H9 (cell line): ENCODE measurements around the gene NEDD4. TPM values are rescaled to one million over a fixed set of nuclear protein-coding genes. Genes with fewer than 3 reads are reported as not detected.

Experiments
- DNase-seq: peaks from one replicate; pipeline ENCODE4 v3.0.0-alpha.2; 2017
- H2AFZ ChIP-seq: one replicate; pipeline ENCODE4 v1.6.1; 2013; ENCODE audit warnings: mild to moderate bottlenecking, low read length, control low read depth, moderate library complexity
- H2AK5ac ChIP-seq: 2 replicates; pipeline ENCODE4 v1.6.1; 2013; ENCODE audit warnings: low read length, control low read depth, mixed read lengths; ENCODE audit not compliant: insufficient read length
- H2BK120ac ChIP-seq: one replicate; pipeline ENCODE4 v1.6.1; 2013; ENCODE audit warnings: low read depth, mild to moderate bottlenecking, low read length, control low read depth, inconsistent platforms; ENCODE audit not compliant: poor library complexity, severe bottlenecking
- H2BK12ac ChIP-seq: 2 replicates; pipeline ENCODE4 v1.6.1; 2013; ENCODE audit warnings: low read length, control low read depth, mixed read lengths, low read depth; ENCODE audit not compliant: insufficient read length
- H2BK15ac ChIP-seq: 2 replicates; pipeline ENCODE4 v1.6.1; 2013; ENCODE audit warnings: low read depth, low read length, control low read depth
- H2BK20ac ChIP-seq: one replicate; pipeline ENCODE4 v1.6.1; 2013; ENCODE audit warnings: low read depth, mild to moderate bottlenecking, low read length, control low read depth, inconsistent platforms; ENCODE audit not compliant: poor library complexity, severe bottlenecking
- H2BK5ac ChIP-seq: 2 replicates; pipeline ENCODE4 v1.6.1; 2013; ENCODE audit warnings: low read length, control low read depth, mixed read lengths; ENCODE audit not compliant: insufficient read length
- H3K14ac ChIP-seq: 2 replicates; pipeline ENCODE4 v1.6.1; 2013; ENCODE audit warnings: low read length, control low read depth; ENCODE audit not compliant: insufficient read depth
- H3K18ac ChIP-seq: 2 replicates; pipeline ENCODE4 v1.6.1; 2013; ENCODE audit warnings: low read depth, mild to moderate bottlenecking, mixed read lengths, low read length, control low read depth; ENCODE audit not compliant: insufficient read length
- H3K23ac ChIP-seq: 2 replicates; pipeline ENCODE4 v1.6.1; 2013; ENCODE audit warnings: low read length, control low read depth, mixed read lengths, low read depth; ENCODE audit not compliant: insufficient read length
- H3K23me2 ChIP-seq: 2 replicates; pipeline ENCODE4 v1.6.1; 2013; ENCODE audit warnings: low read depth, mild to moderate bottlenecking, mixed read lengths, low read length, control low read depth; ENCODE audit not compliant: insufficient read length, poor library complexity, severe bottlenecking
- H3K27ac ChIP-seq: 2 replicates; pipeline ENCODE4 v1.5.1; 2013; ENCODE audit warnings: low read length, control low read depth, mixed read lengths, low read depth; ENCODE audit not compliant: insufficient read length
- H3K27me3 ChIP-seq: 2 replicates; pipeline ENCODE4 v1.6.1; 2013; ENCODE audit warnings: low read length, control low read depth, inconsistent platforms; ENCODE audit not compliant: insufficient read depth
- H3K4ac ChIP-seq: 2 replicates; pipeline ENCODE4 v1.6.1; 2013; ENCODE audit warnings: low read depth, mild to moderate bottlenecking, control low read depth, inconsistent platforms, low read length, moderate library complexity
- H3K4me1 ChIP-seq: 2 replicates; pipeline ENCODE4 v1.6.1; 2013; ENCODE audit warnings: low read length, control low read depth, inconsistent platforms; ENCODE audit not compliant: insufficient read depth
- H3K4me2 ChIP-seq: 2 replicates; pipeline ENCODE4 v1.6.1; 2013; ENCODE audit warnings: low read length, control low read depth, mixed read lengths; ENCODE audit not compliant: insufficient read length, insufficient read depth
- H3K56ac ChIP-seq: 2 replicates; pipeline ENCODE4 v1.6.1; 2013; ENCODE audit warnings: low read depth, mild to moderate bottlenecking, mixed read lengths, low read length, control low read depth; ENCODE audit not compliant: insufficient read length
- H3K79me1 ChIP-seq: 2 replicates; pipeline ENCODE4 v1.6.1; 2013; ENCODE audit warnings: low read depth, mild to moderate bottlenecking, moderate library complexity, low read length, control low read depth, inconsistent platforms; ENCODE audit not compliant: insufficient read depth, poor library complexity, severe bottlenecking
- H3K79me2 ChIP-seq: 2 replicates; pipeline ENCODE4 v1.6.1; 2013; ENCODE audit warnings: low read length, control low read depth, inconsistent platforms; ENCODE audit not compliant: insufficient read depth
- H3K9ac ChIP-seq: 2 replicates; pipeline ENCODE4 v1.6.1; 2013; ENCODE audit warnings: low read length, control low read depth, mixed read lengths; ENCODE audit not compliant: insufficient read length; ENCODE audit errors: extremely low read depth
- H3K9me3 ChIP-seq: one replicate; pipeline ENCODE4 v1.6.1; 2013; ENCODE audit warnings: low read depth, low read length, inconsistent platforms; ENCODE audit not compliant: control insufficient read depth
- H3T11ph ChIP-seq: one replicate; pipeline ENCODE4 v1.6.1; 2013; ENCODE audit warnings: mild to moderate bottlenecking, low read length, control low read depth, inconsistent platforms
- H4K20me1 ChIP-seq: one replicate; pipeline ENCODE4 v1.6.1; 2013; ENCODE audit not compliant: control insufficient read depth, insufficient read length, insufficient read depth
- H4K5ac ChIP-seq: 2 replicates; pipeline ENCODE4 v1.6.1; 2013; ENCODE audit warnings: low read depth, mild to moderate bottlenecking, mixed read lengths, low read length, control low read depth; ENCODE audit not compliant: insufficient read length
- H4K8ac ChIP-seq: replicated peaks from 2 replicates; pipeline ENCODE4 v1.6.1; 2013; ENCODE audit warnings: low read length, control low read depth, mixed read lengths, low read depth; ENCODE audit not compliant: insufficient read length
- H4K91ac ChIP-seq: 2 replicates; pipeline ENCODE4 v1.6.1; 2013; ENCODE audit warnings: low read depth, mild to moderate bottlenecking, moderate library complexity, mixed read lengths, low read length, control low read depth; ENCODE audit not compliant: insufficient read length
- H3K27ac Mint-ChIP-seq, 3 experiments: 2 replicates in 2 of 3; 3 replicates in 1 of 3; pipeline ENCODE4 v1.8.0; 2020 to 2021; ENCODE audit warnings: mixed read lengths in 3 of 3, mild to moderate bottlenecking in 1 of 3, moderate library complexity in 1 of 3
- H3K27me3 Mint-ChIP-seq: 2 replicates; pipeline ENCODE4 v1.8.0; 2021; ENCODE audit warnings: low read depth, mild to moderate bottlenecking, moderate library complexity, mixed read lengths
- H3K36me3 Mint-ChIP-seq, 3 experiments: 2 replicates in 2 of 3; 3 replicates in 1 of 3; pipeline ENCODE4 v1.8.0; 2020 to 2021; ENCODE audit warnings: low read depth in 3 of 3, mixed read lengths in 3 of 3; ENCODE audit not compliant: insufficient read depth in 1 of 3
- H3K4me1 Mint-ChIP-seq, 2 experiments: 2 replicates each; pipeline ENCODE4 v1.8.0; 2020; ENCODE audit warnings: mixed read lengths in 2 of 2
- H3K4me3 Mint-ChIP-seq, 2 experiments: 2 replicates in 1 of 2; 3 replicates in 1 of 2; pipeline ENCODE4 v1.8.0; 2020 to 2021; ENCODE audit warnings: mild to moderate bottlenecking in 2 of 2, mixed read lengths in 2 of 2, moderate library complexity in 1 of 2
- H3K9me3 Mint-ChIP-seq, 2 experiments: 2 replicates in 1 of 2; 3 replicates in 1 of 2; pipeline ENCODE4 v1.8.0; 2020; ENCODE audit warnings: mild to moderate bottlenecking in 2 of 2, mixed read lengths in 2 of 2, moderate library complexity in 1 of 2
- WGBS: extraction: QIAGEN DNeasy Blood & Tissue Kit; methylation state at CpG from one replicate; pipeline ENCODE4 v1.1.7; 2013; ENCODE audit warnings: missing lambda C conversion rate, low lambda C conversion rate, mixed read lengths; ENCODE audit not compliant: insufficient read length; ENCODE audit errors: extremely low coverage; 5-methylcytosine and 5-hydroxymethylcytosine counted together
- total RNA-seq: library from RNA; stranded (reverse); gene quantifications from 2 replicates; pipeline ENCODE4 v1.2.1, GENCODE V29; 2021
- TF ChIP-seq, protein P1 (sequence below): fragments of 200-600 bp; sonication (generic); conservative IDR thresholded peaks from 3 replicates; pipeline ENCODE4 v1.8.0; 2021; ENCODE audit warnings: antibody characterized with exemption, mild to moderate bottlenecking

Gene NEDD4
- total RNA-seq, 1 experiment from 2014 or later = 9.6 TPM

- no peaks in the 10 kb centered on the region for H3K9me3 Mint-ChIP-seq
- whole genome bisulfite sequencing = no CpG with 5 or more reads among the region's 1 CpG
- Histone ChIP-seq H3K79me2 (no peaks in the 10 kb centered on the region), H4K8ac (no peak overlapping the region), H2AFZ (no peak overlapping the region), H3K18ac (no peak overlapping the region), H2BK20ac (no peak overlapping the region), H3K4me1 (no peaks in the 10 kb centered on the region), H3K79me1 (no peaks in the 10 kb centered on the region), H3K9ac (no peak overlapping the region), H2BK12ac (no peak overlapping the region), H4K5ac (no peak overlapping the region), H3K27ac (no peak overlapping the region), H3K9me3 (no peaks in the 10 kb centered on the region), H3T11ph (no peak overlapping the region), H3K27me3 (no peaks in the 10 kb centered on the region), H3K23me2 (no peaks in the 10 kb centered on the region), H3K4ac (no peak overlapping the region), H2BK120ac (no peak overlapping the region), H2BK5ac (no peak overlapping the region), H4K20me1 (no peaks in the 10 kb centered on the region), H2AK5ac (no peak overlapping the region), H3K23ac (no peak overlapping the region), H2BK15ac (no peak overlapping the region), H4K91ac (no peak overlapping the region), H3K4me2 (no peak overlapping the region), H3K14ac (no peak overlapping the region), H3K56ac (no peak overlapping the region)
- no peaks in the 10 kb centered on the region for H3K27me3 Mint-ChIP-seq
- H3K4me1 Mint-ChIP-seq = no peaks in the 10 kb centered on the region
- TF ChIP-seq, protein P1, sequence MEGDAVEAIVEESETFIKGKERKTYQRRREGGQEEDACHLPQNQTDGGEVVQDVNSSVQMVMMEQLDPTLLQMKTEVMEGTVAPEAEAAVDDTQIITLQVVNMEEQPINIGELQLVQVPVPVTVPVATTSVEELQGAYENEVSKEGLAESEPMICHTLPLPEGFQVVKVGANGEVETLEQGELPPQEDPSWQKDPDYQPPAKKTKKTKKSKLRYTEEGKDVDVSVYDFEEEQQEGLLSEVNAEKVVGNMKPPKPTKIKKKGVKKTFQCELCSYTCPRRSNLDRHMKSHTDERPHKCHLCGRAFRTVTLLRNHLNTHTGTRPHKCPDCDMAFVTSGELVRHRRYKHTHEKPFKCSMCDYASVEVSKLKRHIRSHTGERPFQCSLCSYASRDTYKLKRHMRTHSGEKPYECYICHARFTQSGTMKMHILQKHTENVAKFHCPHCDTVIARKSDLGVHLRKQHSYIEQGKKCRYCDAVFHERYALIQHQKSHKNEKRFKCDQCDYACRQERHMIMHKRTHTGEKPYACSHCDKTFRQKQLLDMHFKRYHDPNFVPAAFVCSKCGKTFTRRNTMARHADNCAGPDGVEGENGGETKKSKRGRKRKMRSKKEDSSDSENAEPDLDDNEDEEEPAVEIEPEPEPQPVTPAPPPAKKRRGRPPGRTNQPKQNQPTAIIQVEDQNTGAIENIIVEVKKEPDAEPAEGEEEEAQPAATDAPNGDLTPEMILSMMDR = no peak
- no peak overlapping the region for H3K4me3 Mint-ChIP-seq
- no peaks in the 10 kb centered on the region for H3K36me3 Mint-ChIP-seq
- H3K27ac Mint-ChIP-seq = no peak overlapping the region; a peak in 1 of 7 replicates
- no peak for DNase-seq
Observed at GRCh38 chr15:55859681-55860080, 133.7 kb downstream of the NEDD4 start.
